Stimulated activated CD8-positive, alpha-beta memory T cell treated with anti-CD3 and anti-CD28 coated beads, Interleukin-15, amount 100 ng/mL, for 48 hours (primary cell): Measurements from ENCODE around the gene USP31.
"Not testable (repeated sequence)": the region's sequence is repeated elsewhere in the genome, so short reads cannot be mapped to it uniquely, and the experiment has no call there.

ENCODE experiments used
- DNase-seq, 2 donors: peaks; one replicate each; pipeline ENCODE4 v3.0.0-alpha.2; 2020; ENCODE audit warnings: low read depth in 2 of 2

USP31 gene

GRCh38 chr16:23156110-23156509 is 6.9 kb upstream of the USP31 start:
- no peak for DNase-seq

GRCh38 chr16:23155445-23156049 is 6.3 kb upstream of the USP31 start:
- no peak for DNase-seq

GRCh38 chr16:23152386-23153178 is 3.3 kb upstream of the USP31 start:
- no peak for DNase-seq

GRCh38 chr16:23149993-23150364 is 727 bp upstream of the USP31 start:
- DNase-seq, result no peak

GRCh38 chr16:23148513-23149266 is 562 bp downstream of the USP31 start:
- DNase-seq, result peak; percentile 14 to 21

GRCh38 chr16:23148166-23148512 is 1.1 kb downstream of the USP31 start:
- DNase-seq, result no peak

GRCh38 chr16:23147666-23148065 is 1.6 kb downstream of the USP31 start:
- no peak for DNase-seq

GRCh38 chr16:23146877-23147601 is 2.2 kb downstream of the USP31 start:
- DNase-seq, result no peak

- no peak for DNase-seq
These were observed 3.6 kb downstream of the USP31 start for GRCh38 chr16:23145608-23146007.

GRCh38 chr16:23145186-23145585 is 4.1 kb downstream of the USP31 start:
- DNase-seq, result no peak

GRCh38 chr16:23144393-23144792 is 4.9 kb downstream of the USP31 start:
- not testable (repeated sequence) for DNase-seq

- no peak for DNase-seq
These were observed 5.9 kb downstream of the USP31 start for GRCh38 chr16:23143391-23143790.

GRCh38 chr16:23141959-23142740 is 7.1 kb downstream of the USP31 start:
- DNase-seq, result no peak

GRCh38 chr16:23141500-23141899 is 7.8 kb downstream of the USP31 start:
- DNase-seq, result no peak

GRCh38 chr16:23141033-23141432 is 8.2 kb downstream of the USP31 start:
- no peak for DNase-seq

- DNase-seq, result no peak
These were observed 9.1 kb downstream of the USP31 start for GRCh38 chr16:23140107-23140506.

- DNase-seq, result no peak
These were observed 11.4 kb downstream of the USP31 start for GRCh38 chr16:23137818-23138217.

GRCh38 chr16:23137256-23137655 is 12.0 kb downstream of the USP31 start:
- DNase-seq, result no peak

GRCh38 chr16:23134274-23134673 is 15.0 kb downstream of the USP31 start:
- no peak for DNase-seq

- no peak for DNase-seq
These were observed 16.3 kb downstream of the USP31 start for GRCh38 chr16:23132775-23133463.
